SK-N-SH (cell line): ENCODE data around the gene ZNF189. TPM values are rescaled to one million over a fixed set of nuclear protein-coding genes. Genes with fewer than 3 reads are reported as not detected.

Experiments
- CTCF ChIA-PET: fragments of 300-600, 350-600 bp; formaldehyde crosslinking; extraction: SDS; loops from one replicate; lab custom pipeline; 2021; lab: Yijun Ruan, JAX
- POLR2A ChIA-PET: fragments of 350-600 bp; sonication (Branson Sonifier 250); formaldehyde crosslinking; extraction: SDS; loops from one replicate; lab custom pipeline; 2020; ENCODE audit warnings: antibody characterized with exemption, inconsistent platforms; lab: Yijun Ruan, JAX
- DNase-seq: peaks from one replicate; pipeline ENCODE4 v3.0.0; 2012
- H2AFZ ChIP-seq: fragments of 200-600 bp; sonication (generic); 2 replicates; pipeline ENCODE4 v1.8.1; 2016; ENCODE audit warnings: antibody characterized with exemption, mild to moderate bottlenecking, low read depth
- H3F3A ChIP-seq: fragments of 200-600 bp; sonication (generic); replicated peaks from 2 replicates; pipeline ENCODE3; 2016; ENCODE audit warnings: antibody characterized with exemption, mild to moderate bottlenecking; ENCODE audit not compliant: insufficient read depth
- H3K27ac ChIP-seq, 2 experiments: fragments of 200-500 bp in 1 of 2; fragments of 200-600 bp in 1 of 2; sonication (Bioruptor generic) in 1 of 2; sonication (generic), shearing (Covaris generic) in 1 of 2; 2 replicates each; pipeline versions ENCODE4 v1.5.1 to v1.6.1; 2014 to 2016; ENCODE audit warnings: low read depth in 2 of 2, inconsistent platforms in 1 of 2, low read length in 1 of 2, mild to moderate bottlenecking in 1 of 2, mixed read lengths in 1 of 2
- H3K27me3 ChIP-seq: fragments of 200-600 bp; sonication (generic), shearing (Covaris generic); 2 replicates; pipeline ENCODE4 v1.6.1; 2016; ENCODE audit warnings: mixed run types; ENCODE audit not compliant: insufficient read depth
- H3K36me3 ChIP-seq, 2 experiments: fragments of 200-500 bp in 1 of 2; fragments of 200-600 bp in 1 of 2; sonication (Bioruptor generic) in 1 of 2; sonication (generic) in 1 of 2; replicated peaks in 1 of 2; 2 replicates each; pipeline versions ENCODE3 to v1.5.1; 2014 to 2016; ENCODE audit warnings: low read length in 1 of 2, mild to moderate bottlenecking in 1 of 2; ENCODE audit not compliant: insufficient read depth in 2 of 2, control insufficient read depth in 1 of 2
- H3K4me1 ChIP-seq, 2 experiments: fragments of 200-500 bp in 1 of 2; fragments of 200-600 bp in 1 of 2; sonication (Bioruptor generic) in 1 of 2; sonication (generic), shearing (Covaris generic) in 1 of 2; 2 replicates each; pipeline versions ENCODE4 v1.5.1 to v1.6.1; 2014 to 2016; ENCODE audit warnings: low read depth in 1 of 2, low read length in 1 of 2, mixed run types in 1 of 2; ENCODE audit not compliant: insufficient read depth in 2 of 2, control insufficient read depth in 1 of 2
- H3K4me2 ChIP-seq: fragments of 200-600 bp; sonication (generic), shearing (Covaris generic); 2 replicates; pipeline ENCODE4 v1.6.1; 2017; ENCODE audit warnings: mixed run types
- H3K4me3 ChIP-seq, 2 experiments: fragments of 200-500 bp in 1 of 2; fragments of 200-600 bp in 1 of 2; sonication (Bioruptor generic) in 1 of 2; sonication (generic), shearing (Covaris generic) in 1 of 2; 2 replicates each; pipeline versions ENCODE4 v1.5.1 to v1.8.1; 2014 to 2016; ENCODE audit warnings: low read depth in 2 of 2, inconsistent platforms in 1 of 2, low read length in 1 of 2, mild to moderate bottlenecking in 1 of 2, mixed read lengths in 1 of 2, moderate library complexity in 1 of 2
- H3K79me2 ChIP-seq: fragments of 200-600 bp; sonication (generic); 2 replicates; pipeline ENCODE4 v1.8.1; 2017; ENCODE audit warnings: mild to moderate bottlenecking; ENCODE audit not compliant: insufficient read depth
- H3K9ac ChIP-seq: fragments of 200-600 bp; sonication (generic); 2 replicates; pipeline ENCODE4 v1.6.1; 2017; ENCODE audit warnings: mixed run types
- H3K9me2 ChIP-seq: fragments of 200-600 bp; sonication (generic); 2 replicates; pipeline ENCODE4 v1.6.1; 2017; ENCODE audit warnings: mixed run types
- H3K9me3 ChIP-seq: fragments of 200-600 bp; sonication (generic); 2 replicates; pipeline ENCODE4 v1.6.1; 2017; ENCODE audit warnings: mixed run types, mild to moderate bottlenecking, moderate library complexity
- H4K20me1 ChIP-seq: fragments of 200-600 bp; sonication (generic); 2 replicates; pipeline ENCODE4 v1.6.1; 2017; ENCODE audit warnings: mild to moderate bottlenecking, mixed run types; ENCODE audit not compliant: insufficient read depth
- ELF1 ChIP-seq: IDR thresholded peaks from 2 replicates; pipeline ENCODE4 v1.4.0; 2012
- EP300 ChIP-seq, 2 experiments: IDR thresholded peaks; 2 replicates each; pipeline versions ENCODE4 v1.4.0 to v1.6.1; 2012; ENCODE audit warnings: borderline replicate concordance in 1 of 2, low read depth in 1 of 2, low read length in 1 of 2
- FOSL2 ChIP-seq: IDR thresholded peaks from 2 replicates; pipeline ENCODE4 v1.4.0; 2012; ENCODE audit warnings: low read depth, mild to moderate bottlenecking, moderate library complexity, borderline replicate concordance
- GABPA ChIP-seq: IDR thresholded peaks from 2 replicates; pipeline ENCODE4 v1.4.0; 2012; ENCODE audit warnings: low read depth, mild to moderate bottlenecking
- IRF3 ChIP-seq: fragments of 150-350 bp; IDR thresholded peaks from 2 replicates; pipeline ENCODE4 v1.6.1; 2016; ENCODE audit warnings: mild to moderate bottlenecking, low read depth, low read length
- MEF2A ChIP-seq: IDR thresholded peaks from 2 replicates; pipeline ENCODE4 v1.4.0; 2012; ENCODE audit warnings: low read depth, borderline replicate concordance
- MXI1 ChIP-seq: IDR thresholded peaks from 2 replicates; pipeline ENCODE4 v1.6.1; 2012; ENCODE audit warnings: mild to moderate bottlenecking, low read depth, low read length, improper control_type of control experiment
- NFIC ChIP-seq: IDR thresholded peaks from 2 replicates; pipeline ENCODE4 v1.4.0; 2012; ENCODE audit warnings: borderline replicate concordance
- NRF1 ChIP-seq: IDR thresholded peaks from 2 replicates; pipeline ENCODE4 v1.6.1; 2012; ENCODE audit warnings: low read depth, mild to moderate bottlenecking, low read length
- PBX3 ChIP-seq: IDR thresholded peaks from 2 replicates; pipeline ENCODE4; 2012
- POLR2AphosphoS5 ChIP-seq: IDR thresholded peaks from 2 replicates; pipeline ENCODE4 v1.6.1; 2012; ENCODE audit warnings: low read depth, low read length
- RFX5 ChIP-seq: IDR thresholded peaks from 2 replicates; pipeline ENCODE4 v1.6.1; 2012; ENCODE audit warnings: mild to moderate bottlenecking, improper control_type of control experiment, low read length
- TCF12 ChIP-seq: IDR thresholded peaks from 2 replicates; pipeline ENCODE4 v1.4.0; 2012
- WGBS: methylation state at CpG from one replicate; pipeline ENCODE4 v1.1.6; 2017; ENCODE audit warnings: low lambda C conversion rate; 5-methylcytosine and 5-hydroxymethylcytosine counted together
- polyA plus RNA-seq, 3 experiments: library from polyadenylated mRNA; depleted of rRNA; stranded (reverse); fragments of >200 nt; gene quantifications; 2 replicates each; pipeline ENCODE4 v1.2.3, GENCODE V29; 2012
- TF ChIP-seq, protein P1 (sequence below): IDR thresholded peaks from 2 replicates; pipeline ENCODE4 v1.4.0; 2012; ENCODE audit warnings: low read depth, borderline replicate concordance

ZNF189 gene
- polyA plus RNA-seq, 1 of the 3 experiments (the other 2 are of a cell fraction): 2.9 TPM

DNA sequence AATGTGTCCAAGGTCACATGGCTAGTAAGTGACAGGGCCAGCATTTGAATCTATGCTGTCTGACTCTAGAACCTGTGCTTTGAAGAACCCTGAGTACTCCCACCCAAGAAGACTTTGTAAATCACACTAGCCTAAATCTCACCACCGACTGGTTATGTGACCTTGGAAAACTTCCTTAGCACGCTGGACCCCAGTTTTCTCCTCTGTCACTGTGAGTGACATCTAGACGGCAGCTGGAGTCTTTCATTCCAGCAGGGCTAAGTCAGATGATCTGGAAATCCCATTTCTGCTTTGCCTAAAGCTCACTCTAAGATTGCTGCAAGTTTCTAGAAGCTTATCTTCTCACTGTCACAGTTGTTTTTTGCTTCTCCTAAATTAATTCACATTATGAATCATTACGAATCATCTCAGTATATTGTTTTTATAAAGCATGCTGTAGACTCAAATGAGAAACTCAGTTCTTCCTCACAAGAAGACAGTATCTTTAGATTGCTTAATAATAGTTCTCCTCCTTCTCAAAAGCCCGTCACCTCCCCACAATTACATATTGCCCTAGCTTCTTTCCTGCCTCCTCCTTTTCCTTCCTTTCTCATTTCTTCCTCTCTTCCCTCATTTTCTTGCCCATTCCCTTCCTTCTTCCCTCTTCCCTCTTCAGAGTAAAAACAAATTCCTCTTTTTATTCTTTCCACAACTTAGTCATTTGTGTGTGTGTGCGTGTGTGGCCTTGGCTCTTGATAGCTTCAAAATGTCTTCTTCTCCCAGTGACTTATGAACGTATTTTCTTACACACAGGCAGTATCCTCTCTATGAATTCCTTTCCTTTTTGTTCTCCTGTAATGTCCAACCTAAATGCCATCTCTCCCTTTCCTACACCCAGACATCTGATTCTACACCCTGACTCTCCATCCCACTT, 20.1 kb downstream of the ZNF189 start:
- Histone ChIP-seq H3K27me3 (no peaks in the 10 kb centered on the region), H3K9me3 (no peaks in the 10 kb centered on the region), H4K20me1 (no peaks in the 10 kb centered on the region), H3K4me3 (no peak overlapping the region), H3K27ac (peak overlapping the region in 1 of 2 experiments; percentile 30; a peak in 2 of 4 replicates), H3K79me2 (no peaks in the 10 kb centered on the region), H3K9me2 (no peaks in the 10 kb centered on the region), H3K4me1 (no peaks in the 10 kb centered on the region), H3K4me2 (no peak overlapping the region)
- DNase-seq: no peak
- POLR2A ChIA-PET: no interaction called here
- TF ChIP-seq FOSL2 (peak; percentile 19; the same call in 1 of the 2 replicates), GABPA (no peak)
- TF ChIP-seq, all 33 proteins: peak for 1
- CTCF ChIA-PET: interaction anchor here (0.7 to 1.2 kb wide), 3 partner anchors 9 to 70 kb away, joined by 3 read pairs; no protein-coding TSS in a partner anchor
- WGBS: 49% methylated on average over 7 of the region's 7 CpGs
- H3K9ac ChIP-seq: no peak overlapping the region
- H2AFZ ChIP-seq: 0 out of 2 replicates have a peak overlapping the region, but pooled peaks have one; percentile 27
- peaks cover 6% of the 10 kb centered on the region for H3F3A ChIP-seq
- H3K36me3 ChIP-seq: no peaks in the 10 kb centered on the region

DNA sequence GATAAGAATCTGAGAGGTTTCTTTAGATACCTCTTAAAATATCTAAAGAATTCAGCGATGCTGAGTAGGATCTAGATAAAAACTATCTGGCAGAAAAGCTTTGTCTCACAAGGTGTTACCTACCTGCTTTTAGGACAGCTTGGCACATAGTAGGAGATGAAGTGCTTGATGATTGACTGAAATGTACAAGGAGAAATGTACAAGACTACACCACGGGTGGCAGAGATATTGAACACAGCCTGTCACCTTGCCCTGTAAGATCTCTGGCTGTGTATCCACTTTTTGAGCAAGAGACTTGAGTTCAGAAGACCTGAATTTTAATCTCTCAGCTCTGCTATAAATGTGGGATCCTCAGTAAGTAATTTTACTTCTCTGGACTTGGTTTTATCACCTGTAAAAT, 21.2 kb downstream of the ZNF189 start:
- Histone ChIP-seq H3F3A (peaks cover 4% of the 10 kb centered on the region), H3K9ac (no peak overlapping the region), H3K9me2 (no peaks in the 10 kb centered on the region), H2AFZ (no peak overlapping the region), H3K79me2 (no peaks in the 10 kb centered on the region), H3K27ac (no peak overlapping the region), H3K4me3 (no peak overlapping the region), H4K20me1 (no peaks in the 10 kb centered on the region), H3K27me3 (no peaks in the 10 kb centered on the region), H3K36me3 (no peaks in the 10 kb centered on the region), H3K9me3 (no peaks in the 10 kb centered on the region), H3K4me1 (no peaks in the 10 kb centered on the region), H3K4me2 (no peak overlapping the region)
- DNase-seq: no peak
- 61% methylated on average over 2 of the region's 2 CpGs for WGBS
- TF ChIP-seq FOSL2: no peak
- TF ChIP-seq POLR2AphosphoS5: no peak
- TF ChIP-seq GABPA: no peak
- no peak for TF ChIP-seq PBX3
- ChIA-PET POLR2A (no interaction called here), CTCF (interaction anchor here (1.0 kb wide), 1 partner anchor 29 kb away, joined by 3 read pairs; no protein-coding TSS in a partner anchor)

DNA sequence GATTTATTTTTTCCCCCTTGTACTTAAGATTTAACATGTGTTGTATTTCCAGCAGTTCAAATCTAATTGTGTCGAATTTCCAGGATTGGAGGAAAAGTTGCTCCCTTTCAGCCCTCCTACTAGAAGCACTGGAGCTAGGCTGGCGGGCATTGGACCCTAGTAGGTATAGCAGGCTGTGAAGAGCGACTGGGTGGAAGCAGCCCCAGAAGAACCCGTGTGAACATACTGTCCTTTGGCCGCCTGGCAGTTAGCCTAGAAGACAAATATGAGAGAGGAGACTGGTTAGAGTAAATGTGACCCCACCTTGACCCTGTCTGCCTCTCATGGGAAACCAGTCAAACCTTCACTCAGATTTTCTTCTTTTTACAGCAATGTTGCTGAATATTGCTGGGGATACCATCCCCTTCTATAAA, 23.0 kb downstream of the ZNF189 start:
- TF ChIP-seq TCF12 (no peak), RFX5 (no peak), EP300 (IDR thresholded peaks at IDR 0.05; ENCODE audit: borderline replicate concordance in 1 of 2, low read depth in 1 of 2, low read length in 1 of 2) (no peak), NFIC (no peak), IRF3 (no peak), MEF2A (no peak), MXI1 (no peak), NRF1 (no peak), ELF1 (no peak)
- TF ChIP-seq, protein P1, sequence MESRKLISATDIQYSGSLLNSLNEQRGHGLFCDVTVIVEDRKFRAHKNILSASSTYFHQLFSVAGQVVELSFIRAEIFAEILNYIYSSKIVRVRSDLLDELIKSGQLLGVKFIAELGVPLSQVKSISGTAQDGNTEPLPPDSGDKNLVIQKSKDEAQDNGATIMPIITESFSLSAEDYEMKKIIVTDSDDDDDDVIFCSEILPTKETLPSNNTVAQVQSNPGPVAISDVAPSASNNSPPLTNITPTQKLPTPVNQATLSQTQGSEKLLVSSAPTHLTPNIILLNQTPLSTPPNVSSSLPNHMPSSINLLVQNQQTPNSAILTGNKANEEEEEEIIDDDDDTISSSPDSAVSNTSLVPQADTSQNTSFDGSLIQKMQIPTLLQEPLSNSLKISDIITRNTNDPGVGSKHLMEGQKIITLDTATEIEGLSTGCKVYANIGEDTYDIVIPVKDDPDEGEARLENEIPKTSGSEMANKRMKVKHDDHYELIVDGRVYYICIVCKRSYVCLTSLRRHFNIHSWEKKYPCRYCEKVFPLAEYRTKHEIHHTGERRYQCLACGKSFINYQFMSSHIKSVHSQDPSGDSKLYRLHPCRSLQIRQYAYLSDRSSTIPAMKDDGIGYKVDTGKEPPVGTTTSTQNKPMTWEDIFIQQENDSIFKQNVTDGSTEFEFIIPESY: no peak
- Histone ChIP-seq H3F3A (peaks cover 4% of the 10 kb centered on the region), H3K4me2 (no peak overlapping the region), H3K9me2 (no peaks in the 10 kb centered on the region), H3K79me2 (no peaks in the 10 kb centered on the region), H3K27ac (no peak overlapping the region), H3K36me3 (no peaks in the 10 kb centered on the region), H3K27me3 (no peaks in the 10 kb centered on the region), H3K4me3 (no peak overlapping the region), H4K20me1 (no peaks in the 10 kb centered on the region), H3K4me1 (no peaks in the 10 kb centered on the region), H3K9ac (no peak overlapping the region), H3K9me3 (no peaks in the 10 kb centered on the region), H2AFZ (no peak overlapping the region)
- CTCF ChIA-PET: interaction anchor here (1.3 to 1.7 kb wide), 3 partner anchors 28 to 37 kb away, joined by 3 to 6 read pairs (median 6); no protein-coding TSS in a partner anchor
- WGBS: 45% methylated on average over 5 of the region's 5 CpGs
- POLR2A ChIA-PET: no interaction called here
- DNase-seq: no peak
